ENCODE results near the gene MRPS27. TPM values are rescaled to one million over a fixed set of nuclear protein-coding genes. Genes with fewer than 3 reads are reported as not detected.

The MRPS27 gene
- total and polyA plus RNA-seq, 2 of the 4 experiments (the other 2 are of a cell fraction): 46.9 to 90.5 TPM

GRCh38 chr5:72238712-72239445, 81.2 kb downstream of the MRPS27 start (continued):
- no peak for TF ChIP-seq RCOR1 (IDR thresholded peaks at IDR 0.05; ENCODE audit: insufficient replicate concordance, low read length)

- no peak overlapping the region for H3K56ac ChIP-seq (ENCODE audit: extremely low read depth, insufficient read depth, low read length)
- H3K4me2 ChIP-seq (ENCODE audit: low read depth, low read length): no peak overlapping the region
- no TSS peak for BruUV-seq (replicated peaks)
- H3K27ac ChIP-seq (ENCODE audit: insufficient read depth, low read length): no peak overlapping the region
- H4K5ac ChIP-seq (ENCODE audit: low read depth, low read length): no peak overlapping the region
- H3K27me3 ChIP-seq (ENCODE audit: control insufficient read depth, insufficient read depth, low read length): no peaks in the 10 kb centered on the region
- no peak overlapping the region for H2AK5ac ChIP-seq (ENCODE audit: low read depth, low read length)
- no peak overlapping the region for H4K91ac ChIP-seq (ENCODE audit: insufficient read depth, low read depth, low read length)
- CTCF ChIA-PET: interaction anchor here (1.1 kb wide), 1 partner anchor 108 kb away, joined by 4 read pairs; no protein-coding TSS in a partner anchor
- no peak for TF ChIP-seq MXI1 (IDR thresholded peaks at IDR 0.05; ENCODE audit: borderline replicate concordance, low read depth, low read length)
- TF ChIP-seq RFX5 (IDR thresholded peaks at IDR 0.05; ENCODE audit: low read depth, low read length): no peak
- TF ChIP-seq CTCF (conservative IDR thresholded peaks at IDR 0.05; ENCODE audit: low read depth, low read length): no peak
- TF ChIP-seq BHLHE40 (IDR thresholded peaks at IDR 0.05; ENCODE audit: low read depth, low read length): no peak
- no peak for TF ChIP-seq RAD21 (IDR thresholded peaks at IDR 0.05; ENCODE audit: low read length)
- no peak for TF ChIP-seq POLR2A (IDR thresholded peaks at IDR 0.05; ENCODE audit: low read depth, low read length)
- TF ChIP-seq RCOR1 (IDR thresholded peaks at IDR 0.05; ENCODE audit: insufficient replicate concordance, low read length): no peak
- no peak for TF ChIP-seq MAFK (IDR thresholded peaks at IDR 0.05; ENCODE audit: low read depth, low read length)
- TF ChIP-seq FOS (IDR thresholded peaks at IDR 0.05; ENCODE audit: low read depth, low read length): no peak
- no peak for TF ChIP-seq NFE2L2 (IDR thresholded peaks at IDR 0.05; ENCODE audit: low read depth, low read length)
- no peak for TF ChIP-seq CHD1 (IDR thresholded peaks at IDR 0.05; ENCODE audit: low read depth, low read length)
- TF ChIP-seq SMC3 (IDR thresholded peaks at IDR 0.05; ENCODE audit: low read depth, low read length): no peak
- intact Hi-C loops (cut with micrococcal nuclease) (no loop called here), dilution Hi-C loops (cut with HindIII; ENCODE audit: low sequenced_read_pairs, unreplicated experiment) (no loop called here), in situ Hi-C loops (cut with MboI; ENCODE audit: low sequenced_read_pairs) (no loop called here)
- H3K4ac ChIP-seq (ENCODE audit: low read depth, low read length): no peak overlapping the region
- H4K8ac ChIP-seq (ENCODE audit: low read depth in 2 of 2, low read length in 2 of 2): no peak overlapping the region
- H3K4me1 ChIP-seq (ENCODE audit: control insufficient read depth, insufficient read depth, low read length): peaks cover 2% of the 10 kb centered on the region; the same call in 1 of the 2 replicates
- H2BK20ac ChIP-seq (ENCODE audit: low read depth, low read length): no peak overlapping the region
- H2BK120ac ChIP-seq (ENCODE audit: low read depth, low read length): no peak overlapping the region
- H3K9me3 ChIP-seq (ENCODE audit: control insufficient read depth, insufficient read depth, low read length): no peaks in the 10 kb centered on the region
- H4K20me1 ChIP-seq (ENCODE audit: insufficient read depth, low read length): no peaks in the 10 kb centered on the region
- peaks cover 18 to 38% of the 10 kb centered on the region in 2 experiments for H3K79me1 ChIP-seq (ENCODE audit: low read depth in 1 of 2, low read length in 2 of 2)
- no peak overlapping the region for H3K23ac ChIP-seq (ENCODE audit: low read depth, low read length)
- no peak overlapping the region for H3K18ac ChIP-seq (ENCODE audit: low read depth, low read length)
- ATAC-seq (ENCODE audit: low read depth): no peak
- H2AK9ac ChIP-seq (replicated peaks; ENCODE audit: low read depth, low read length, poor library complexity): no peak overlapping the region
- H3K9me1 ChIP-seq (ENCODE audit: insufficient read depth, low read length): peaks cover 5% of the 10 kb centered on the region; the same call in 1 of the 2 replicates
- no peak overlapping the region for H2AFZ ChIP-seq (replicated peaks; ENCODE audit: low read length, poor library complexity)
- H3K14ac ChIP-seq (replicated peaks; ENCODE audit: low read depth, low read length): no peak overlapping the region
- WGBS, 2 experiments (ENCODE audit: extremely low coverage in 2 of 2, insufficient read length in 1 of 2): no CpG with 5 or more reads among the region's 3 CpGs
- H3K4me3 ChIP-seq (ENCODE audit: insufficient read depth, low read depth, low read length): no peak overlapping the region
- H2BK5ac ChIP-seq (ENCODE audit: low read depth, low read length, poor library complexity, severe bottlenecking): no peak overlapping the region
- no peak overlapping the region for H2BK15ac ChIP-seq (ENCODE audit: low read depth, low read length)
- POLR2A ChIA-PET (ENCODE audit: unreplicated experiment): no interaction called here
- DNase-seq: no peak
- H3K36me3 ChIP-seq (ENCODE audit: control insufficient read depth, insufficient read depth, low read length): no peaks in the 10 kb centered on the region; the same call in 1 of the 2 replicates
- no peak overlapping the region for H3K9ac ChIP-seq (ENCODE audit: low read depth, low read length)
Measured at GRCh38 chr5:72237879-72238278, 82.2 kb downstream of the MRPS27 start.
